SHP77 (cell line): ENCODE results near the gene FGF8.

Experiments
- DNase-seq, 2 experiments: peaks; one replicate each; lab custom pipeline; 2025; lab: John Stamatoyannopoulos, UW

FGF8 gene

GRCh38 chr10:101768791-101769170 is 7.1 kb downstream of the FGF8 start:
- DNase-seq = no peak

DNA sequence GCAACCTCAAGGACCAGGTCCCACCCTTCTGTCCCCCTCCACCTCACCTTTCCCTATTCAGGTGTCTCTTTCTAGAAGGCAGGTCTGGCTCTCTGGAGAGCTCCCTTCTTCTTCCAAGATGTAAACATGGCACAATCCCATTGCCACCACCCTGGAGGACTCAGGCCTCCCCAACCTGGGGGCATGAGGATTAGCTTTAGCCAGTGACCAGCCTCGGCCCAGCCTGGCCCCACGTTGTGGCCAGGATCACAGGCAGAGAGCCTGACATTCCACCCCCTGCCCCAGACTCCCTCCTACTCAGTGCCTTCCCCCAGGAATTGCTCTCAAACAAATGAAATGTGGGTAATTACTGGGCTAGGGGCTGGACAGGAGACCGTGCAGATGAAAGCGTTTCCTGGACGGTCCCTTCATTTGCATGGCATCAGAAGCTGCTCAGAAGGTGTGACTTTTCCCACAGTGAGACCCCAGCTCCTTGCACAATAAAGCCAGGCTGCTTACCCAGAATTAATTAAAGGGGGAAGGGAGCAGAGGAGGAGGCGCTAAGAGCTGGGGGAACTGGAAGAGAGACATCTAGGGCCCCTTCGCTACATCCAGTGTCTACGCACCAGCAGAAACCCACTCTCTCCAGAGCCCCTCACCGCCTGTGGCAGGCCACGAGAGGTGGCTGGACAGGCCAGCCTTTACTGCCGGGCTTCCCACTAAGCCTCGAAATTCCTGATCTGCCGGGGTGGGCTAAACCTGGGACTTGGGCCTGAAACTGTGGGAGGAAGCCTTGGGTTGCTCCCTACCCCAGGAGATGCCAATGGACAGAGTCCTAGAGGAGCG is 7.7 kb downstream of the FGF8 start:
- DNase-seq = no peak

- DNase-seq = no peak
Measured at GRCh38 chr10:101767600-101767945, 8.3 kb downstream of the FGF8 start.

DNA sequence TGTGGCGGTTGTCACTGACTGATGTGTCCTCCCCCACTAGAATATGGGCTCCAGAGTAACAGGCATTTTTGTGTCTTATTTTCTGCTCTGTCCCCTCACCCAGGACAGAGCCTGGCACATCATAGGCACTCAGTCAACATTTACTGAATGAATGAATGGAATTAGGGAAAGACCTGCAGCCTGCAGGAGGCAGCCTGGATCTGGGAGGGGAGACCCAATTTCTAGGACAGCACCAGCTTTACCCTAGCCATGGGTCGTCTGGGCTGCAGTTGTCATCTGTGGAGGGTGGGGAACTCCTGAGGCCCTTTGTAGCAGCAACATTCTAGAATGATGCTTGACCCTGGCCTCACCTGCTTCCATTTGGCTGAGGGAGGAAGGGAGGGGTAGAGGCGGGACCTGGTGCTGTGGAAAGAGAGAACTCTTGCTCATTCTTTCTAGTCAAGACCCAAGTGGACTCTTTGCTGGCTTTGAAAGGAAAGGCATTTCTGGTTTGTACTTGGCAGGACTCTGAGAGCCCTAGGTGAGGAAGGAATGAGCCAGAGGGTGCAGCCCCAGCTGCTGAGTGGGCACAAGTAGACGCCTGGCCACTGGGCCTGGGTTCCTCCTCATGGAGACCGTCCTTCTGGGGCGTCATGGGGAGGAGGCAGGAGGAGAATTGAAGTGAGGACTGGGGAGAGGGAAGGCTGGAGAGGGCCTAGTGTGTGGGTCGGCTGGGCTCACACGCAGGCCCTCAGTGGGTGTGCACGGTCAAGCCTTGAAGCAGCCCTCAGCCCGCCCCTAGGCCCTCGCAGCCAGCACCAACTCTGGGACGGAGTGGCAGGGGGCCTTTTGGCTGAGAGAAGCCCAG is 8.9 kb downstream of the FGF8 start:
- no peak for DNase-seq

DNA sequence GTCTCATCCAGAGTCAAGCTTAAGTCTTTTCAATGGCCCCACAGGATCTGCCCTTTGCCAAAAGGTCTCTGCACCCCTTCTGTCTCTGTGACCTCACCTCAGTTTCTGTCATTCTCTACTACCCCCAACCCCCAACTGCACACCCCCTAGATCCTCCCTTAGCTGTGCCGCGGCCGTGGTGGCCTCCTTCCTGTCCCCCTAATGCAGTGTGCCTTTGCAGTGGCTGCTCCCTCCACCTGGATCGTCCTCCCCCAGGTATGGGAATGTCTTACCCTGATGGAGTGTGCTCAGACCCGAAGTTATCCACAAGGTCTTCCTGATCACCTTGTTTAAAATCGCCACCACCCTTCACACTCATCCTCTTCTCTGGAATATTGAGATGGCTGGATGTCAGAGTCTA is 9.6 kb downstream of the FGF8 start:
- DNase-seq = no peak

DNA sequence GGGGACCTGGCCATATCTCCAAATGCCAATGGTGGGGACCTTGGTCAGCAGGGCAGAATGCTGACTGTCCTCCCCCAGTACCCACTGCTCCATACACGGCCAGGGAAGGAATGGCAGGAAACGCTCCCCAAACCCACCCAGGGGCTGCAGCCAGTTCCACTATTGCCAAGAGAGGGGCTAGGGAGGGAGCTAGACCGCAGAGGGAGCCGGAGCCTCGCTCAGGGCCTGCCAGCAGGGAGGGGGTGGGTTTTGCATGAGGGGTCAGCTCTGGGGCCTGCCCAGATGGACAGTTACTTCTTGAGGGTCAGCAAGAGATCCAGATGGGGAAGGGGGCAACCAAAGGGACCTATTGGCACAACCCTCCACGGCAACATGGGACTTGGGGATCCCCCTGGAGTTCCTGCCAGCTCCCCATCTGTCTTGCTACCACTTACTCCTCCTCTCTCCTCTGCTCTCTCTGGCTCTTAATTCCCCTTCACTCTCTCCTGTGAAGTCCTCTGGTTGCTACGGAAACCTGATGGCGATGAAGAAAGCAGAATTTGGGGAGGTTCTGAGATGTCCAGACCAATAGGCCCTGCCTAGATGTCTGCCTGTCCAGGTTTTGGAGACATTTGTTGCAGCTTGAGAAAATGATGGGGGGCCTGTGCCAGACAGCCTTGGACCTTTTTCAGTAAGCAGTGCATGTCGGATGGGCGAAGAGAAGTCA is 12.6 kb downstream of the FGF8 start:
- no peak for DNase-seq

DNA sequence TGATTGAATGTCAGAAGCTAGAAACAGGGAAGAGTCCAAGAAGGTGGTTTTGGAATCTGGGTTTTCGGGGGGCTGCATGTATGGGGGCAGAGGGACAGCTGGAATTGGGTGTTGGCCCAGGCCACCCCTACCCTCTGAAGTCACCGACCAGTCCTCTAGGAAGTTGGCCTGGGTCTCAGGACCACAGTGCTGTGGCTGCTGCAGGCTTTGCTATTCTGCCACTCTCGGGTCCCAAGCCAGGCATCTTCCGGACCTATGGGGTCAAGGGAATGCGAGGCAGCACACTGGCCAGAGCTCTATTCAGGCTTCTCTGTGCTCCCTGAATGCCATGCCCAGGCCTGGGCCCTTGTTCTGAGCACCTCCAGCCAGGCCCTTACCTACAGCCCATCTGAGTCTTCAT is 13.2 kb downstream of the FGF8 start:
- DNase-seq = no peak

DNA sequence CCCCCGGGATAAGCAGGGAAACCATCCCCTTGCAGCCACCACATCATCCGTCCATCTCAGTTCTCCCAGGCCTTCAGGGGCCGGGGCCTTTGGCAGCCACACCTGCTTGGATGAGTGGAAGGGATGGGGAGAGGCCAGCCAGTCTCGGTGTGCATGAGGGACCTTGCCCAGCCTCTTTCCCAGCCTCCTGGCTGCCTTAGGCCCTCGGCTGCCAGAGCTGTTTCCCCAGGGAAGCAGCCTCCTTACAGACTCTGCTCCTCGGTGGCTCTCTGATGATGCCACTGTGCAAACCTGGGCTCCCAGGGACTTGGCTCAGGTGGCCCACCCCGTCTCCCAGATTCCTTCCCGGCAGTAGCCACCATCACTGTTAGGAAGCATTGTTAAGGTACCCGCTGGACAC is 14.7 kb downstream of the FGF8 start:
- DNase-seq = no peak

DNA sequence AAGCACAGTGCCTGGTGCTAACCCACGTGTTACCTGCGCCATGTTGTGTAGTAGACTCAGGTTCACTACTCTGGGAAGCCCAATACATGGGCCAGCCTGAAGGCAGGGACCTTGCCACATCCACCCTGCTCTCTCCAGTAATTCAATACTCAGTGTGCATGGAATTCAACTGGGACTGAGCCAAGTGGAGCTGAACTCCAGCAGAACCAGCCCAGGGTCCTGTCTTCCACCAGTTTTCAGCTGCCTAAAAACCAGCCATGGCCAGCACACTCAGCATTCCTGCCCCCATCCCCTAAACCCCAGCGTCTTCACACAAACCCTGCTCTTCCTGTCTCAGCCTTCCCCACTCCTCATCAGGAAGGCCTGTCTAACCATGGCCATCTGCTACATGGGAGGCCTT is 15.4 kb downstream of the FGF8 start:
- no peak for DNase-seq

DNA sequence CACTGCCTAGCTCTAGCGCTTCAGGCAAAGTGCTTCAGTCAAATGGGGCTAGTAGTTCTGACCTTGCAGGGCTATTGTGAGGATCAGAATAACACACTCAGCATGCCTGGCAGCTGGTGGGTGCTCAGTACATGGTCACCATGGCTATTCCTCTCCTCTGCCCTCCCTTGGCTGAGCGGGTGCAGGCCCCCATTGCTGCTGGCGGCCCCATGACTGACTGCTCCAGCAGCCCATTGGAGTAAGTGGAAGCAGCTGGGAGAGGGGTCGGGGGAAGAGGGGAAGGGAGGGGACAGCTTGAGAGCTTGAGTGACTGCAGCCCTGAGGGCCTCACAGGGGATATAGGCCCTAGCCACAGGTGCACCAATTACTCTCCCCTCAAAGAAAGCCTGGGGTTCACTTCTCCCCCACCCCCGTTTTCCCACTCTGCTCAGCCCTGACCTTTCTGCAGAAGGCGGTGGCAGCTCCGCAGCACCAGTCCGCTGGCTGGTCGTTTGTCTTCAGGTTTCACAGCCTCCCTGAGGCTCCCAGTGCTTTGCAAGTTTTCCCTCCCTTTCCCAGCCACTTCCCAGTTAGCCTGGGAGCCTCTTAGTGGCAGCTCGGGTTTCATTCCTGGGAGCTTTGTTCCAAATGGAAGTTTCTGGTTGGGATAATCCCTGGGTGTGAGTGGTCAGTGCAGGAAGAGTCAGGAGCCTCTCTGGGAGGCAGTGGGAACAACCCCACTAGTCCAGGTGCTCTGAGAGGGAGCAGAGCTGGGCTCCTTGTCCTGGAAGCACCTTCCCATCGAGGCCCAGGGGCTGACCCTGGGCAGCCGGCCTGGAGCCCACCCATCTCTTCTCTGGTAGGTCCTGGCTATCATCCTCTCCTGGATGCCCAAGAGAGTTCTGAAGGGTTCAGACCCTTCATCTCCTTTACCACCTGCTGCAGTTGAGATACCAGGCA is 16.3 kb downstream of the FGF8 start:
- no peak for DNase-seq

GRCh38 chr10:101758858-101759257 is 17.1 kb downstream of the FGF8 start:
- DNase-seq = no peak

- DNase-seq = no peak
Measured at GRCh38 chr10:101752241-101752640, 23.7 kb downstream of the FGF8 start.

GRCh38 chr10:101749047-101750016 is 26.6 kb downstream of the FGF8 start:
- DNase-seq = no peak

DNA sequence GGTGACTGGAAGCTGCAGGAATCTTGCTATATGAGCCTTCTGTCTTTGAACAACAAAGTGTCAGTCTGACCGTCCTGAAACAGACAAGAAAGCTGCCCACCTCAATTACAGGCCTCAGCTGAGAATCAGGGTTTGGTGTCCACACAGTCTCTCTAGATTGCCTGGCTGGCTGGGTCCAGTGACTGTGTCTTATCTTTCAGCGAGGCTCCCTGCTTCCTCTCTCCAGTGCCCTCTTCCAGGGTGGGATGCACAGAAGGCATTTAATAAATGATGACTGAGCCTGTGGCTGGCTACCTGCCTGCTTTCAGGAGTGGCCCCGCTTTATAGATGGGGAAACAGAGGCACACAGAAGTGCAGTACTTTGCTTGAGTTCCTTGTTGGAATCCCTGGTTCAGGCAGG is 27.4 kb downstream of the FGF8 start:
- DNase-seq = no peak

DNA sequence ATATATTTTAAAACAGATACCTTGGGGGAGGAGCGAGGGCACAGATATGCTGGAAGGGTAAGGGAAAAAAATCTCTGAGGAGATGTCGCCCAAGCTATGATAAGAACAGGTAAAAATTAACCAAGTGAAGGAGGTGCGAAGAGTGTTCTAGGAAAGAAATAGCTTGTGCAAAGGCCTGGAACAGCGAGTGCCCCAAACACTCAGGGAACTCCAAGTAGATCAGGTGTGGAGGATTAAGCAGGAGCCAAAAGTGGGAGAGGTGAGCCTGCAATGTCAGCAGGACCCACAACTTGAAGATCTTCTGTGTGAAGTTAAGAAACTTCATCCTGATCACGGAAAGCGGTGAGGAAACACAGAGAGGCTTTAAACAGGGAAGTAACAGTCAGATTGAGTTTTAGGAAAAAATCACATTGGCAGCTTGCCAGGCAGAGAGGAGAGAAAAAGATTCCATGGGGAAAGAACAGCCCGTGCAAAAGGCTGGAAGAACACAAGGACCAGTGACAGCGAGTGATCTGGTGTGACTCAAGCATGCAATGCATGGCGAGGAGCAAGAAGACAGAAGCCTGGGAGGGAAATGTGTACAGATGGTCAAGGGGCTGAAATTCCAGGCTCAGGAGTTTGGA is 30.7 kb downstream of the FGF8 start:
- no peak for DNase-seq

GRCh38 chr10:101744267-101744666 is 31.6 kb downstream of the FGF8 start:
- DNase-seq = no peak

DNA sequence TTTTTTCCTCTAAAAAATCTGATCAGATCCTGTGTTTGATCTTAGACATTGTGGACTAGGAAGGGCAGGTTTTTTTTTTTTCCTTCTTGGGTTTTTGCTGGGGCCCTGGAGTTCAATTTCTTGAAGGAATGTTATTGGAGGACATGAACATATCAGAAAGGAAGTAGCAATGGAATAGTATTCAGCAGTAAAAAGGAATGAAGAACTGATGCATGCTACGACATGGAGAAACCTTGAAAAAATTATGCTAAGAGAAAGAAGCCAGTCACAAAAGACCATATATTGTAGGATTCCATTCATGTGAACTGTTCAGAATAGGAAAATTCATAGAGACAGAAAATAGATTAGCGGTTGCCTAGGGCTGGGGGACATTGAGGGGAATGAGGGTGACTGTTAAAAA is 34.0 kb downstream of the FGF8 start:
- DNase-seq = no peak

DNA sequence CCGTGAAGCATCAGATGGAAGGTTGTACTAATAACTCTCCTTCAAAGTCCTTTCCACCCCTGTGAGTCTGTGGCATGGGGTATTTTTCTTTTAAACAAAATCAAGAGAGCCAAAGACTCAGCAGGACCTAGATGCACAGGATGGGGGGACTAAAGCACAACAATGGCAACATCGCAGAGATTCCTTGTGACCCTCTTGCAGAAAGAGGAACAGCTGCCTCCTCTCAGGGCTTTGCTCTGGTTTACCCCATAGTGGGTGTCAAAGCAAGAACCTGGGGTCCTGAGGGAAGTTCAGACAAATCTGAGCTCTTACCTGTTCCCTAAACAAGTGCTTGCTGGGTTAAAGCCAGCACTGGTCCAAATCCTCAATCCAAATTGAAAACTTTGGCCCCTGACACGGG is 39.2 kb downstream of the FGF8 start:
- no peak for DNase-seq

GRCh38 chr10:101732096-101732495 is 43.8 kb downstream of the FGF8 start:
- no peak for DNase-seq

DNA sequence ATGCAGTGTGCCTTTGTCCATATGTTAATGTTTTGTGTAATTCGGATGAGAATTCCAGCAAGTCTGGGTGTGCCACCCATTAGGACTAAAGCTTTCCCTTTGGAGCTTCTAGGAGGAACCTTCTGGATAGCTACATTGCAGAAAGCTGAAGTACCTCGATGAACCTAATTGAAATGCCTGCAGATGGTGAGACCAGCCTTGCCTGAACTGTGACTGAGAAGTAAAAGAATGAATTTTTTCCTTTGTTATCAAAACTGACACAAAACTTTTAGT is 49.9 kb downstream of the FGF8 start:
- DNase-seq = no peak
